Spleen (tissue), 11 donors: ENCODE results near the gene ACTR3. TPM values are rescaled to one million over a fixed set of nuclear protein-coding genes. Genes with fewer than 3 reads are reported as not detected.
A peak's percentile ranks its signal among the peaks of the same experiment; 100 is the strongest.

Experiments
- DNase-seq: peaks from one replicate; pipeline ENCODE4 v3.0.0-alpha.2; 2020
- H3K27ac ChIP-seq, 8 donors: fragments of 200-600 bp; sonication (generic) in 7 of 8; 1 replicate in 4 of 8; 2 replicates in 4 of 8; pipeline versions ENCODE4 v1.5.0 to v1.8.0; 2016 to 2021; ENCODE audit warnings: inconsistent platforms in 4 of 8, mild to moderate bottlenecking in 4 of 8, moderate library complexity in 1 of 8
- H3K27me3 ChIP-seq, 7 donors: fragments of 200-600 bp; sonication (generic) in 6 of 7; replicated peaks in 1 of 7; 1 replicate in 4 of 7; 2 replicates in 3 of 7; pipeline versions ENCODE4 v1.5.0 to v1.8.0; 2016 to 2021; ENCODE audit warnings: inconsistent platforms in 3 of 7, mild to moderate bottlenecking in 1 of 7
- H3K36me3 ChIP-seq, 6 donors: fragments of 200-600 bp; sonication (generic) in 5 of 6; 1 replicate in 4 of 6; 2 replicates in 2 of 6; pipeline versions ENCODE4 v1.5.0 to v1.8.0; 2016 to 2021; ENCODE audit warnings: inconsistent platforms in 2 of 6
- H3K4me1 ChIP-seq, 6 donors: fragments of 200-600 bp; sonication (generic) in 5 of 6; 1 replicate in 3 of 6; 2 replicates in 3 of 6; pipeline versions ENCODE4 v1.5.0 to v1.8.0; 2016 to 2021; ENCODE audit warnings: inconsistent platforms in 3 of 6
- H3K4me3 ChIP-seq, 8 donors: fragments of 200-600 bp; sonication (generic) in 7 of 8; 1 replicate in 4 of 8; 2 replicates in 4 of 8; pipeline versions ENCODE4 v1.5.0 to v1.8.0; 2016 to 2021; ENCODE audit warnings: inconsistent platforms in 4 of 8, mild to moderate bottlenecking in 4 of 8, moderate library complexity in 2 of 8
- H3K9me3 ChIP-seq, 8 donors: fragments of 200-600 bp; sonication (generic) in 7 of 8; 1 replicate in 4 of 8; 2 replicates in 4 of 8; pipeline versions ENCODE4 v1.5.0 to v1.8.0; 2016 to 2021; ENCODE audit warnings: inconsistent platforms in 4 of 8
- POLR2A ChIP-seq, 3 donors: fragments of 450-650 bp; IDR thresholded peaks; one replicate each; pipeline ENCODE4 v1.5.1; 2017; ENCODE audit warnings: antibody characterized with exemption in 3 of 3, mild to moderate bottlenecking in 1 of 3
- POLR2AphosphoS5 ChIP-seq, 3 donors: sonication (generic); formaldehyde crosslinking; IDR thresholded peaks; one replicate each; pipeline ENCODE4 v1.5.1; 2017; ENCODE audit warnings: antibody characterized with exemption in 3 of 3
- WGBS, 5 donors: extraction: QIAGEN DNeasy Blood & Tissue Kit in 3 of 5; methylation state at CpG; one replicate each; pipeline versions ENCODE4 v1.1.5 to v1.1.7; 2013 to 2018; 5-methylcytosine and 5-hydroxymethylcytosine counted together
- intact Hi-C: fragments of 100-400 bp; cut with DNase I; formaldehyde crosslinking; loops from one replicate; pipeline ENCODE4 v1.15.0; 2023; ENCODE audit warnings: low total_unique reads
- polyA plus RNA-seq, 3 donors: library from polyadenylated mRNA; stranded (reverse); fragments of 200-250 nt; gene quantifications; one replicate each; pipeline ENCODE4 v1.2.1, GENCODE V29; 2013
- total RNA-seq, 7 donors: library from RNA; depleted of rRNA in 3 of 7; stranded (reverse); fragments of >200 nt in 3 of 7; fragmentation: NEBNext Ultra II Directional in 4 of 7; extraction: Animal tissue kit (Norgen Biotek cat#: 25700) in 4 of 7; gene quantifications; one replicate each; pipeline versions ENCODE4 v1.1.0 to v1.2.1, GENCODE V29; 2016 to 2021
- TF ChIP-seq, protein P1 (sequence below), 11 experiments: fragments of 200-600 bp in 7 of 11; fragments of 450-650 bp in 4 of 11; sonication (generic) in 4 of 11; IDR thresholded peaks in 8 of 11; conservative IDR thresholded peaks in 3 of 11; 1 replicate in 7 of 11; 2 replicates in 4 of 11; pipeline versions ENCODE4 v1.4.0 to v1.8.0; 2016 to 2021; ENCODE audit warnings: antibody characterized with exemption in 11 of 11, inconsistent platforms in 4 of 11, mild to moderate bottlenecking in 1 of 11
- donor health status: healthy with polysubstance abuse.
- donor health status: DM: no; HTN: no; CAD: no; lungs with moderate emphysema.
- donor health status: DM: no; HTN: no; CAD: no.
- donor health status: Bipolar disorder and iron deficiency.
- donor health status: healthy.
- donor health status: DM: no; HTN: no; CAD: no.
- donor health status: DM: yes; HTN: yes; CAD: no.

The ACTR3 gene
- total and polyA plus RNA-seq, 10 donors, result 75.5 to 488 (median 221) TPM

DNA sequence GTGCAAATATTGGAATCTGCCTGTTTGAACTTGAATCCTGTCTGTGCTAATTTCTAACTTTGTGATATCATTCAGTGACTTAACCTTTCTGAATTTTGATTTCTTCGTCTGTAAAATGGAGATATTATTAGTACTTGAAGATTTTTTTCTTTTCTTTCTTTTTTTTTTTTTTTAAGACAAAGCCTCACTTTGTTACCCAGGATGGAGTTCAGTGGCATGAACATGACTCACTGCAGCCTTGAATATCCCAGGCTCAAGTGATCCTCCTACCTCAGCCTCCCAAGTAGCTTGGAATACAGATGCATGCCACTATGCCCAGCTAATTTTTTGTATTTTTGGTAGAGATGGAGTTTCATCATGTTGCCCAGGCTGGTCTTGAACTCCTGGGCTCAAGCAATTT, 28.3 kb downstream of the ACTR3 start:
- Histone ChIP-seq H3K4me1 (peaks cover 0 to 100% (median 51%) of the 10 kb centered on the region in 6 donors), H3K9me3 (no peaks in the 10 kb centered on the region), H3K4me3 (no peak overlapping the region), H3K36me3 (peaks cover 0 to 92% (median 55%) of the 10 kb centered on the region in 6 donors), H3K27me3 (no peaks in the 10 kb centered on the region), H3K27ac (peak overlapping the region in 1 of 8 donors; percentile 31)
- 89 to 98% (median 96%) methylated on average over 1 of the region's 1 CpG for WGBS, 5 donors
- TF ChIP-seq, protein P1, sequence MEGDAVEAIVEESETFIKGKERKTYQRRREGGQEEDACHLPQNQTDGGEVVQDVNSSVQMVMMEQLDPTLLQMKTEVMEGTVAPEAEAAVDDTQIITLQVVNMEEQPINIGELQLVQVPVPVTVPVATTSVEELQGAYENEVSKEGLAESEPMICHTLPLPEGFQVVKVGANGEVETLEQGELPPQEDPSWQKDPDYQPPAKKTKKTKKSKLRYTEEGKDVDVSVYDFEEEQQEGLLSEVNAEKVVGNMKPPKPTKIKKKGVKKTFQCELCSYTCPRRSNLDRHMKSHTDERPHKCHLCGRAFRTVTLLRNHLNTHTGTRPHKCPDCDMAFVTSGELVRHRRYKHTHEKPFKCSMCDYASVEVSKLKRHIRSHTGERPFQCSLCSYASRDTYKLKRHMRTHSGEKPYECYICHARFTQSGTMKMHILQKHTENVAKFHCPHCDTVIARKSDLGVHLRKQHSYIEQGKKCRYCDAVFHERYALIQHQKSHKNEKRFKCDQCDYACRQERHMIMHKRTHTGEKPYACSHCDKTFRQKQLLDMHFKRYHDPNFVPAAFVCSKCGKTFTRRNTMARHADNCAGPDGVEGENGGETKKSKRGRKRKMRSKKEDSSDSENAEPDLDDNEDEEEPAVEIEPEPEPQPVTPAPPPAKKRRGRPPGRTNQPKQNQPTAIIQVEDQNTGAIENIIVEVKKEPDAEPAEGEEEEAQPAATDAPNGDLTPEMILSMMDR (IDR thresholded peaks at IDR 0.05 in 8 of 11, conservative IDR thresholded peaks at IDR 0.05 in 3 of 11), result no peak
- no peak for TF ChIP-seq POLR2AphosphoS5 (IDR thresholded peaks at IDR 0.05)
- TF ChIP-seq POLR2A (IDR thresholded peaks at IDR 0.05), result no peak
- intact Hi-C loops, result no loop called here
- no peak for DNase-seq

DNA sequence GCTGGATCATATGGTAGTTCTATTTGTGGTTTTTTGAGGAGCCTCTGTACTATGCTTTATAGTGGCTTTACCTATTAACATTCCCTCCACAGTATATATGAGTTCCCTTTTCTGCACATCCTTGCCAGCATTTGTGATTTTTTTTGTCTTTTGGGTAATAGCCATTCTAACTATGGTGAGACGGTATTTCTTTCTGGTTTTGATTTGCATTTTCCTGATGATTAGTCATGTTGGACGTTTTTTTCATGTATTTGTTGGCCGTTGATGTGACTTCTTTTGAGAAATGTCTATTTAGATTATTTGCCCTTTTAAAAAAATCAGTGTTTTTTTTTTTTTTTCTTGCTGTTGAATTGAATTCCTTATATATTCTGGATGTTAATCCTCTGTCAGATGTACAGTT, 31.1 kb downstream of the ACTR3 start:
- H3K36me3 ChIP-seq, result peaks cover 0 to 92% (median 44%) of the 10 kb centered on the region in 6 donors
- TF ChIP-seq, protein P1 (IDR thresholded peaks at IDR 0.05 in 8 of 11, conservative IDR thresholded peaks at IDR 0.05 in 3 of 11), result no peak
- WGBS, 5 donors, result 62 to 77% (median 74%) methylated on average over 3 of the region's 3 CpGs

DNA sequence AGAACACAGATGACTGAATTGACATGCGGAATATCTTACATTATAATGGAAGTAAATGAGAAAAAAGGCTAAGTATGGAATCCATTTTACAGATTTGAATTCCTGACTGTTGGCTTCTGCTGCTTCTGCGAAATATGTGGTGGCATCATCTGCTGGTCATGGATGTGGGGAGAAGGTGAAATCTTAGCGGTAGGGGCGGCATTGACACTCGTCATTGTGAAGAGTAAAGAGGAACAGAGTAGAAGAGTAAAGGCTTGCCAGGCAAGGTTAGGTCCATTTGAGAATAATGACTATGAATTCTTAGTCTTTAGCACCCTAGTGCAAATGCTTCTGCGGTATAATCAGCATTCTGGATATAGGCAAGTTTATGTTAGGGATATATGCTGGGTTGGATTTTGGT, 32.4 kb downstream of the ACTR3 start:
- intact Hi-C loops, result no loop called here
- Histone ChIP-seq H3K9me3 (no peaks in the 10 kb centered on the region), H3K36me3 (peaks cover 0 to 92% (median 49%) of the 10 kb centered on the region in 6 donors), H3K27me3 (no peaks in the 10 kb centered on the region), H3K4me1 (peaks cover 4 to 90% (median 40%) of the 10 kb centered on the region in 6 donors), H3K27ac (peak overlapping the region in 3 of 8 donors; percentile 50 to 58 (median 52)), H3K4me3 (no peak overlapping the region)
- TF ChIP-seq POLR2AphosphoS5 (IDR thresholded peaks at IDR 0.05), result peak in 1 of 3 donors; percentile 25
- TF ChIP-seq, protein P1 (IDR thresholded peaks at IDR 0.05 in 8 of 11, conservative IDR thresholded peaks at IDR 0.05 in 3 of 11), result no peak
- 85 to 97% (median 91%) methylated on average over 6 of the region's 6 CpGs for WGBS, 5 donors
- DNase-seq, result no peak

More for the DNA sequence above, 31.1 kb downstream of the ACTR3 start:
- no peak for DNase-seq
- H3K4me3 ChIP-seq, result no peak overlapping the region
- no peaks in the 10 kb centered on the region for H3K27me3 ChIP-seq
- intact Hi-C loops, result no loop called here
- no peak overlapping the region for H3K27ac ChIP-seq
- H3K4me1 ChIP-seq, result peaks cover 4 to 100% (median 51%) of the 10 kb centered on the region in 6 donors
- no peaks in the 10 kb centered on the region for H3K9me3 ChIP-seq

DNA sequence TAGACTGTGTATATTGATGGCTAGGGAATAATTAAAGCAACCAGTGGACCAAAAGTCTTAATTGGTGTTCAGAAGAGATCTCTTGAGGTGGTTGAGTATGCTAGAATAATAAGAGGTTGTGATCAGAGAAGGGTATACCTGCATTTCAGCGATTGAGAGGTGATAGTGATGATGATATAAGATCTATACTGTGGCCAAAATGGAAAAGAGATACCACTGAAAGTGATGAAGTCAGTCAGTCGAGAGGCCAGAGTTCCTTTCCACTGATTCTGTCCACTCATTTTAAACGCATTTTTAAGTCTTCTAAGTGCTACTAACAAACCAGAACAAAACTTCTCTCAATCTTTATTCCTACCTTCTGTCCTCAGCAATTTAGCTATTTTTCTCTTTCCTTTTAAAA, 32.9 kb downstream of the ACTR3 start:
- no peaks in the 10 kb centered on the region for H3K9me3 ChIP-seq
- H3K36me3 ChIP-seq, result peaks cover 0 to 92% (median 47%) of the 10 kb centered on the region in 6 donors
- TF ChIP-seq POLR2A (IDR thresholded peaks at IDR 0.05) (no peak), POLR2AphosphoS5 (IDR thresholded peaks at IDR 0.05) (no peak)
- TF ChIP-seq, protein P1 (IDR thresholded peaks at IDR 0.05 in 8 of 11, conservative IDR thresholded peaks at IDR 0.05 in 3 of 11), result no peak
- peaks cover 4 to 85% (median 38%) of the 10 kb centered on the region in 6 donors for H3K4me1 ChIP-seq
- H3K4me3 ChIP-seq, result no peak overlapping the region
- 49 to 81% (median 75%) methylated on average over 3 of the region's 3 CpGs for WGBS, 5 donors
- H3K27me3 ChIP-seq, result no peaks in the 10 kb centered on the region
- H3K27ac ChIP-seq, result peak overlapping the region in 3 of 8 donors; percentile 50 to 58 (median 52)
- intact Hi-C loops, result no loop called here
- no peak for DNase-seq
